Lower leg skin (tissue), 4 donors: ENCODE results near the gene EIF5AL1. TPM values are rescaled to one million over a fixed set of nuclear protein-coding genes. Genes with fewer than 3 reads are reported as not detected.
"Not testable (repeated sequence)": the region's sequence is repeated elsewhere in the genome, so short reads cannot be mapped to it uniquely, and the experiment has no call there.

ENCODE experiments used
- DNase-seq, 2 donors: peaks; one replicate each; pipeline ENCODE4 v3.0.0-alpha.2; 2019; ENCODE audit warnings: low spot score in 2 of 2
- H3K4me3 ChIP-seq: fragments of 200-600 bp; sonication (generic); 2 replicates; pipeline ENCODE4 v1.5.1; 2017; ENCODE audit warnings: mild to moderate bottlenecking, low read depth; ENCODE audit not compliant: poor library complexity, severe bottlenecking
- POLR2A ChIP-seq, 2 donors: fragments of 450-650 bp; IDR thresholded peaks; one replicate each; pipeline ENCODE4 v1.6.1; 2016 to 2017; ENCODE audit warnings: antibody characterized with exemption in 2 of 2, mild to moderate bottlenecking in 1 of 2, moderate library complexity in 1 of 2
- WGBS, 2 donors: methylation state at CpG; one replicate each; pipeline ENCODE4 v1.1.5; 2018; 5-methylcytosine and 5-hydroxymethylcytosine counted together
- intact Hi-C: fragments of 100-400 bp; cut with DNase I; formaldehyde crosslinking; loops from one replicate; pipeline ENCODE4 v1.15.0; 2023; ENCODE audit warnings: low total_unique reads
- total RNA-seq, 4 donors: library from RNA; depleted of rRNA; stranded (reverse); fragments of >200 nt; gene quantifications; one replicate each; pipeline ENCODE4 v1.1.0, GENCODE V29; 2016
- TF ChIP-seq, protein P1 (sequence below), 3 donors: fragments of 450-650 bp; IDR thresholded peaks; one replicate each; pipeline ENCODE4 v1.5.1; 2016; ENCODE audit warnings: antibody characterized with exemption in 3 of 3, mild to moderate bottlenecking in 3 of 3, moderate library complexity in 2 of 3

EIF5AL1 gene
- total RNA-seq, 4 donors from 2014 or later, result 0.05 to 0.38 (median 0.08) TPM; not detected in 1

DNA sequence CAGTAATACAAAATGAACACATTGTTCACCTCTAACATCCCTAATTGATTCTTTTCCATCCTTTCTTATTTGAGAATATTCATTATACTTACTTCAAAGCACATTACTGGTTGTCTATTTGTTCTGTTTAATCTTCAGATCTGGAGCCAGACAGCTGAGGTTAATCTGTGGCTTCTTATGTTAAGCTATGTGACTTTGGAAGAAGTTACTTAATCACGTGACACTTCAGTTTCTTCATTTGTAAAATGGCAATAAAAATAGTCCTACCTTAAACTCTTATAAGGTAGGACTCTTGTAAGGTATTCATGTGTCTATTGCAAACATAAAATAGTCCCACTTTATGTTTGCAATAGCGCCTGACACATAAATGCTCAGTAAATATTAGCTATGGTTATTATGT, 34.8 kb downstream of the EIF5AL1 start:
- intact Hi-C loops, DNase-seq, H3K4me3 ChIP-seq: not testable (repeated sequence)
- WGBS, 2 donors, result 39 to 84% methylated on average over 2 of the region's 2 CpGs

DNA sequence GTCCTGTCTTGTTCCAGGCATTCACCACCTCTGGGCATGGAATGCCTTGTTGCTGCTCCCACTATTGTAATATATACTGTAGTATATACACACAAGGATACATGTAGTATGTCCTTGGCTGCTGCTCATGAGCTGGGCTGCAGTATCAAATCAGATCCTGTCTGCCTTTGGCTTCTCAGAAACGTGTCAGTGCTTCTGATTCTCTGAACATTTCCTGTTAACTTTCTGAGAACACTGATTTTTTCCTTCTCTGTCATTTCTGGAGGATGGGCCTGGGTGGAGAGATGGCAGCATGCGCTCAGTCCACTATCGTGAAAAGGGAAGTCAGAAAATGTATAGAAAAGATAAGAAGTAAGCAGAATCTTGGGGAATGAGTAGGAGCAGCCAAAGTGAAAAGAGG, 35.6 kb downstream of the EIF5AL1 start:
- DNase-seq, result no peak
- WGBS, 2 donors, result 56 to 62% methylated on average over 3 of the region's 3 CpGs
- no peak overlapping the region for H3K4me3 ChIP-seq
- TF ChIP-seq POLR2A (IDR thresholded peaks at IDR 0.05), result no peak
- TF ChIP-seq, protein P1, sequence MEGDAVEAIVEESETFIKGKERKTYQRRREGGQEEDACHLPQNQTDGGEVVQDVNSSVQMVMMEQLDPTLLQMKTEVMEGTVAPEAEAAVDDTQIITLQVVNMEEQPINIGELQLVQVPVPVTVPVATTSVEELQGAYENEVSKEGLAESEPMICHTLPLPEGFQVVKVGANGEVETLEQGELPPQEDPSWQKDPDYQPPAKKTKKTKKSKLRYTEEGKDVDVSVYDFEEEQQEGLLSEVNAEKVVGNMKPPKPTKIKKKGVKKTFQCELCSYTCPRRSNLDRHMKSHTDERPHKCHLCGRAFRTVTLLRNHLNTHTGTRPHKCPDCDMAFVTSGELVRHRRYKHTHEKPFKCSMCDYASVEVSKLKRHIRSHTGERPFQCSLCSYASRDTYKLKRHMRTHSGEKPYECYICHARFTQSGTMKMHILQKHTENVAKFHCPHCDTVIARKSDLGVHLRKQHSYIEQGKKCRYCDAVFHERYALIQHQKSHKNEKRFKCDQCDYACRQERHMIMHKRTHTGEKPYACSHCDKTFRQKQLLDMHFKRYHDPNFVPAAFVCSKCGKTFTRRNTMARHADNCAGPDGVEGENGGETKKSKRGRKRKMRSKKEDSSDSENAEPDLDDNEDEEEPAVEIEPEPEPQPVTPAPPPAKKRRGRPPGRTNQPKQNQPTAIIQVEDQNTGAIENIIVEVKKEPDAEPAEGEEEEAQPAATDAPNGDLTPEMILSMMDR (IDR thresholded peaks at IDR 0.05), result no peak
- intact Hi-C loops, result no loop called here

DNA sequence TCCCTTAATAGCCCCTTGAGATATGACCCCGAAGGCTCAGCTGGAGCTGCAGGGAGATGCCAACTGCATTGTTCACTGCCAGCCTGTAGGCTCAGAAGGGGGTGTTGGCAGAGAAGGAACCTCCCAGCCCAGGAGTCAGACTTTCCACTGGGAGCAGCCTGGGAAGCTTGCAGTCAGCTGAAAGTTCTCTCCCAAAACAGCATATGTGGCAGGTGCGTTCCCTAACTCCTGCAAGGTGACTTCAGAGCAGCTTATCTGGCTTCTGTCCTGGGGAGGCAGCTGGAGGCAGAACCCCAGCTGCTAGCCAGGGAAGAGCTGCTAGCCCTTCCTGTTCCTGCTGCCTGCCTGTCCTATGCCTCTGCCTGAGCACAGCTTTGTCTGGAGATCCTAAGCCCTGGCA, 39.8 kb downstream of the EIF5AL1 start:
- WGBS, 2 donors, result 51 to 62% methylated on average over 2 of the region's 2 CpGs
- no peak for DNase-seq
- no peak overlapping the region for H3K4me3 ChIP-seq
- TF ChIP-seq POLR2A (IDR thresholded peaks at IDR 0.05), result no peak
- TF ChIP-seq, protein P1 (IDR thresholded peaks at IDR 0.05), result no peak
- intact Hi-C loops, result no loop called here

DNA sequence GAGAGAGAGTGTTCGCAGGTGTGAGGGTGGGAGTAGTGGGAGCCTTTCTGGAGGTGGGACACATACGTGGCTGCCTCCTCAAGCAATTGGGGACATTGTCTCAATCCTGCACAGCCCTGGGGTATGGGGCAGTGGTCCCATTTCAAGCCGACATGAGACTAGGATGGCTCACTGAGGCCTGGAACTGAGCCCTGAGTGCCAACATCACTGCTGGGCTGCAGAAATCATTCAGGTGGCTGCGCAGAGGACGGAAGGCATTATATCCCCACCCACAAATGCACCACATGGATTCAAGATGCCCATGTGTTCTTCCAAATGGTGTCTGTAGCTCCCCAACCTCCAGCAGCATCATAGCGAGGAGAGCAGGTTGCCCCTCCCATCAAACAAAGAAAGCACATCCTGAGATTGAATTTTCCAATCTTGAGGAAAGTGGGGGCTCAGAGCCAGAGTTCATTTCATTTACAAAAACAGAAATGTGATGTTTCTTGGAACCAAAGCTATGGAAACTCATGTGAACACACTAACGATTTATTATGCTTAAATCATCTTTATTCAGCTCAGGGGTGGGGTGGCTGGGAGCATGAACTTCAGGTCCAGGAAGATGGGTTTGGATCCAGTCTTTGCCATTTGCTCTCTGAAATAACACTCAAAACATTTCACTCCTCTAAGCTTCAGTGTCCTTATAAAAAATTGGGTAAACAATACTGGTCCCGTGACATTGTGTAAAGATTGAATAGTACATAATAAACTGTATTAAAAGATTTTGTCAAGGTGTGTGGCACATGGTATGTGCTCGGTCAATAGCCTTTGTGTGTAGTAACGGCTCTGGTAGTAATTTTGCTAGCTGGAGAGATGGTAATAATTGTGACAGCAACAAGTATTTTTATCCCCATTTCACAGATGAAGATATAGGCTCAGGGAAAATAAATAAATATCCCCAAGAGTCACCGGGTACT, 43.3 kb downstream of the EIF5AL1 start:
- intact Hi-C loops, result no loop called here
- no peak overlapping the region for H3K4me3 ChIP-seq
- DNase-seq, result no peak
- no peak for TF ChIP-seq POLR2A (IDR thresholded peaks at IDR 0.05)
- TF ChIP-seq, protein P1 (IDR thresholded peaks at IDR 0.05), result no peak
- WGBS, 2 donors, result 81 to 85% methylated on average over 11 of the region's 11 CpGs

DNA sequence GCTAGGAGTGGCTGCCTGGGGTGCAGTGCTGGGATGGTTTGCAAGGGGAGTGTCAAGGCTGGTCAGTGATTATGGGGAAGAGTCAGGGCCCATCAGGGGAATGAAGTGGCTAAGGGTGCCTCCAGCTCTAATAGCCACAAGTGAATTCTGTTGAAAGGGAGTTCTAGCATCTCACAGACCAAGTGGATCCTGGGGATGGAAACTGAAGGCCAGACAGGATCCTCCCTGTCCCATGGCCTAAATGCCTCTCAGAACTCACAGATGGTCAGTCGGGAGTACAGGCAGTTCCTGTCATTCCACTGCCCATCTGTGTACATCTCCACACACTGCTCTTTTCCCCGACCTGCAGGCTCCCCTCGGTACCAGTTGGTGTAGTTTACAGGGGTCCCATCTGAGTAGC, 44.6 kb downstream of the EIF5AL1 start:
- DNase-seq, H3K4me3 ChIP-seq, intact Hi-C loops: not testable (repeated sequence)
- WGBS, 2 donors, result 85 to 100% methylated on average over 1 to 2 of the region's 3 CpGs

DNA sequence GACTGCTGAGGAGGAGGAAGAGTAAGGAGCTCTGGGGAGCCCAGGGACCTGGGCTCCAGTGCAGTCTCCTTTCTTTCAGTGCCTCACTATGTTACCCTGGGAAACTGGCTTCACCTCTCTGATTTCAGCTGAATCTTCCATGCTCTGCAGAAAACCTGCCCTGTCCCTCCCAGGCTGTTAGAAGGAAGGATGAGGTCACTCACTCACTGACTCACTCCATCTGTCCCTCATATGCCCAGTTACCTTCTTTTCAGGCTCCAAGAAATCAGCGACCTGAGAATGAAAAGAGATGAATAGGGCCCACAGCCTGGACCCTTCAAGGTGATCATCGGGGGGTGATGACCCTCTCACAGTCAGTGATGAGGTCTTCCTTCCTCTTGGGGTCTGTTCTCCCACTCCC, 47.4 kb downstream of the EIF5AL1 start:
- WGBS, 2 donors, result 74 to 86% methylated on average over 2 of the region's 2 CpGs
- no peak for TF ChIP-seq POLR2A (IDR thresholded peaks at IDR 0.05)
- TF ChIP-seq, protein P1 (IDR thresholded peaks at IDR 0.05), result no peak
- H3K4me3 ChIP-seq, result no peak overlapping the region
- intact Hi-C loops, result loop anchor here (10.0 kb wide), 1 partner anchor 365 kb away; no protein-coding TSS in a partner anchor
- no peak for DNase-seq
